IMR-90 (cell line): ENCODE results near the gene TDRD3. TPM values are rescaled to one million over a fixed set of nuclear protein-coding genes. Genes with fewer than 3 reads are reported as not detected.

ENCODE experiments used
- ATAC-seq: fragments of 200-7000 bp; cut with Tn5 transposase; 2 replicates; pipeline ENCODE4 v1.9.1; 2020; ENCODE audit warnings: low read depth, mild to moderate bottlenecking, moderate library complexity
- BruUV-seq: library from RNA; stranded (reverse); fragments of 400-500 nt; replicated peaks from 2 replicates; lab custom pipeline; 2021; lab: Mats Ljungman, UMichigan
- CTCF ChIA-PET: fragments of 300-600 bp; formaldehyde crosslinking; extraction: SDS; loops from one replicate; lab custom pipeline; 2021; ENCODE audit warnings: antibody characterized with exemption; lab: Yijun Ruan, JAX
- POLR2A ChIA-PET: fragments of 300-600 bp; sonication (Branson Sonifier 250); formaldehyde crosslinking; loops from one replicate; lab custom pipeline; 2022; ENCODE audit warnings: antibody characterized with exemption; ENCODE audit not compliant: unreplicated experiment; lab: Charles Lee
- DNase-seq: peaks from one replicate; pipeline ENCODE4 v3.0.0; 2013
- H2AFZ ChIP-seq: replicated peaks from 2 replicates; pipeline ENCODE3; 2013; ENCODE audit warnings: low read length, mild to moderate bottlenecking; ENCODE audit not compliant: poor library complexity
- H2AK5ac ChIP-seq: 2 replicates; pipeline ENCODE4 v1.6.1; 2013; ENCODE audit warnings: low read depth, low read length, inconsistent platforms
- H2AK9ac ChIP-seq: replicated peaks from 2 replicates; pipeline ENCODE3; 2013; ENCODE audit warnings: mild to moderate bottlenecking, low read depth, low read length, moderate library complexity; ENCODE audit not compliant: poor library complexity
- H2BK120ac ChIP-seq: 2 replicates; pipeline ENCODE4 v1.6.1; 2013; ENCODE audit warnings: low read depth, low read length, inconsistent platforms
- H2BK15ac ChIP-seq: 3 replicates; pipeline ENCODE4 v1.6.1; 2013; ENCODE audit warnings: low read depth, low read length, inconsistent platforms
- H2BK20ac ChIP-seq: 2 replicates; pipeline ENCODE4 v1.6.1; 2013; ENCODE audit warnings: low read depth, mild to moderate bottlenecking, inconsistent platforms, low read length, moderate library complexity
- H2BK5ac ChIP-seq: 2 replicates; pipeline ENCODE4 v1.6.1; 2013; ENCODE audit warnings: mild to moderate bottlenecking, low read depth, low read length, inconsistent platforms; ENCODE audit not compliant: poor library complexity, severe bottlenecking
- H3K14ac ChIP-seq: replicated peaks from 2 replicates; pipeline ENCODE4 v1.6.1; 2013; ENCODE audit warnings: low read depth, low read length, inconsistent platforms
- H3K18ac ChIP-seq: 2 replicates; pipeline ENCODE4 v1.6.1; 2013; ENCODE audit warnings: low read depth, low read length, control low read depth
- H3K23ac ChIP-seq: 2 replicates; pipeline ENCODE4 v1.6.1; 2013; ENCODE audit warnings: low read depth, low read length, inconsistent platforms
- H3K27ac ChIP-seq: 2 replicates; pipeline ENCODE4 v1.5.1; 2013; ENCODE audit warnings: mild to moderate bottlenecking, control low read depth, low read length; ENCODE audit not compliant: insufficient read depth
- H3K27me3 ChIP-seq: 2 replicates; pipeline ENCODE4 v1.6.1; 2013; ENCODE audit warnings: low read length; ENCODE audit not compliant: control insufficient read depth, insufficient read depth
- H3K36me3 ChIP-seq: 2 replicates; pipeline ENCODE4 v1.6.1; 2013; ENCODE audit warnings: low read length, mixed read lengths; ENCODE audit not compliant: control insufficient read depth, insufficient read depth
- H3K4ac ChIP-seq: 2 replicates; pipeline ENCODE4 v1.6.1; 2013; ENCODE audit warnings: low read depth, low read length, inconsistent platforms
- H3K4me1 ChIP-seq: 2 replicates; pipeline ENCODE4 v1.6.1; 2013; ENCODE audit warnings: low read length, mixed read lengths; ENCODE audit not compliant: control insufficient read depth, insufficient read depth
- H3K4me2 ChIP-seq: 2 replicates; pipeline ENCODE4 v1.6.1; 2013; ENCODE audit warnings: low read depth, mild to moderate bottlenecking, control low read depth, low read length, moderate library complexity
- H3K4me3 ChIP-seq: 2 replicates; pipeline ENCODE4 v1.5.1; 2013; ENCODE audit warnings: low read depth, mild to moderate bottlenecking, control low read depth, low read length, moderate library complexity; ENCODE audit not compliant: insufficient read depth
- H3K56ac ChIP-seq: 2 replicates; pipeline ENCODE4 v1.6.1; 2013; ENCODE audit warnings: low read length, inconsistent platforms; ENCODE audit not compliant: insufficient read depth; ENCODE audit errors: extremely low read depth
- H3K79me1 ChIP-seq, 2 experiments: 2 replicates each; pipeline ENCODE4 v1.6.1; 2013; ENCODE audit warnings: low read length in 2 of 2, inconsistent platforms in 1 of 2, low read depth in 1 of 2
- H3K9ac ChIP-seq: 2 replicates; pipeline ENCODE4 v1.6.1; 2013; ENCODE audit warnings: low read depth, low read length, control low read depth
- H3K9me1 ChIP-seq: 2 replicates; pipeline ENCODE4 v1.6.1; 2013; ENCODE audit warnings: low read length, inconsistent platforms; ENCODE audit not compliant: insufficient read depth
- H3K9me3 ChIP-seq: 2 replicates; pipeline ENCODE4 v1.6.1; 2013; ENCODE audit warnings: low read length; ENCODE audit not compliant: control insufficient read depth, insufficient read depth
- H4K20me1 ChIP-seq: 2 replicates; pipeline ENCODE4 v1.6.1; 2013; ENCODE audit warnings: low read length, inconsistent platforms; ENCODE audit not compliant: insufficient read depth
- H4K5ac ChIP-seq: 2 replicates; pipeline ENCODE4 v1.6.1; 2013; ENCODE audit warnings: mild to moderate bottlenecking, low read depth, low read length, control low read depth
- H4K8ac ChIP-seq, 2 experiments: 2 replicates each; pipeline ENCODE4 v1.6.1; 2013; ENCODE audit warnings: low read depth in 2 of 2, low read length in 2 of 2, control low read depth in 1 of 2, inconsistent platforms in 1 of 2
- H4K91ac ChIP-seq: 2 replicates; pipeline ENCODE4 v1.6.1; 2013; ENCODE audit warnings: low read depth, low read length, inconsistent platforms; ENCODE audit not compliant: insufficient read depth
- BHLHE40 ChIP-seq: fragments of 150-350 bp; IDR thresholded peaks from 2 replicates; pipeline ENCODE4 v1.6.1; 2016; ENCODE audit warnings: mild to moderate bottlenecking, low read depth, low read length
- CEBPB ChIP-seq: IDR thresholded peaks from 2 replicates; pipeline ENCODE4 v1.6.1; 2012; ENCODE audit warnings: low read depth, low read length, improper control_type of control experiment
- FOS ChIP-seq: fragments of 150-350 bp; IDR thresholded peaks from 2 replicates; pipeline ENCODE4 v1.6.1; 2016; ENCODE audit warnings: low read depth, low read length
- MAFK ChIP-seq: IDR thresholded peaks from 2 replicates; pipeline ENCODE4 v1.6.1; 2012; ENCODE audit warnings: low read depth, low read length, improper control_type of control experiment
- MAZ ChIP-seq: IDR thresholded peaks from 2 replicates; pipeline ENCODE4 v1.6.1; 2012; ENCODE audit warnings: low read depth, mild to moderate bottlenecking, low read length, improper control_type of control experiment, moderate library complexity, borderline replicate concordance
- NFE2L2 ChIP-seq: fragments of 150-350 bp; IDR thresholded peaks from 2 replicates; pipeline ENCODE4 v1.6.1; 2016; ENCODE audit warnings: low read depth, mild to moderate bottlenecking, low read length
- POLR2A ChIP-seq: IDR thresholded peaks from 2 replicates; pipeline ENCODE4 v1.6.1; 2012; ENCODE audit warnings: mild to moderate bottlenecking, low read depth, low read length
- RAD21 ChIP-seq: IDR thresholded peaks from 2 replicates; pipeline ENCODE4 v1.6.1; 2012; ENCODE audit warnings: low read length, improper control_type of control experiment
- RCOR1 ChIP-seq: IDR thresholded peaks from 2 replicates; pipeline ENCODE4 v1.6.1; 2012; ENCODE audit warnings: mild to moderate bottlenecking, low read length, improper control_type of control experiment; ENCODE audit not compliant: insufficient replicate concordance
- RFX5 ChIP-seq: IDR thresholded peaks from 2 replicates; pipeline ENCODE4 v1.8.0; 2012; ENCODE audit warnings: low read depth, mild to moderate bottlenecking, low read length, moderate library complexity
- WGBS, 2 experiments: methylation state at CpG; one replicate each; pipeline versions ENCODE4 v1.1.5 to v1.1.7; 2013; ENCODE audit warnings: missing lambda C conversion rate in 2 of 2; ENCODE audit not compliant: insufficient read length in 1 of 2; ENCODE audit errors: extremely low coverage in 2 of 2; 5-methylcytosine and 5-hydroxymethylcytosine counted together
- dilution Hi-C: fragments of 300-500 bp; cut with HindIII; formaldehyde crosslinking; loops from one replicate; pipeline ENCODE4 v1.14.3; 2018; ENCODE audit warnings: low sequenced_read_pairs; ENCODE audit not compliant: unreplicated experiment
- in situ Hi-C: fragments of 300-500 bp; cut with MboI; formaldehyde crosslinking; loops from 3 replicates; pipeline ENCODE4 v1.14.3; 2019; ENCODE audit warnings: low sequenced_read_pairs, inconsistent platforms, mixed read lengths
- intact Hi-C: fragments of 100-400 bp; cut with micrococcal nuclease; formaldehyde crosslinking; loops from 2 replicates; pipeline ENCODE4 v1.10.0; 2022
- polyA plus RNA-seq, 3 experiments: library from polyadenylated mRNA; depleted of rRNA; stranded (reverse); fragments of >200 nt; gene quantifications; 2 replicates each; pipeline ENCODE4 v1.2.3, GENCODE V29; 2012; ENCODE audit warnings: low replicate concordance in 1 of 3
- total RNA-seq: library from RNA; depleted of rRNA; stranded (reverse); fragments of >200 nt; gene quantifications from 2 replicates; pipeline ENCODE4 v1.2.3, GENCODE V29; 2012
- TF ChIP-seq, protein P1 (sequence below): fragments of 150-350 bp; IDR thresholded peaks from 2 replicates; pipeline ENCODE4 v1.6.1; 2016; ENCODE audit warnings: low read depth, mild to moderate bottlenecking, low read length, moderate library complexity, borderline replicate concordance
- TF ChIP-seq, protein P2 (sequence below): conservative IDR thresholded peaks from 2 replicates; pipeline ENCODE4 v1.5.1; 2012; ENCODE audit warnings: mild to moderate bottlenecking, low read depth, low read length, improper control_type of control experiment

The TDRD3 gene
- total and polyA plus RNA-seq, 2 of the 4 experiments (the other 2 are of a cell fraction): 3.9 to 12.0 TPM

DNA sequence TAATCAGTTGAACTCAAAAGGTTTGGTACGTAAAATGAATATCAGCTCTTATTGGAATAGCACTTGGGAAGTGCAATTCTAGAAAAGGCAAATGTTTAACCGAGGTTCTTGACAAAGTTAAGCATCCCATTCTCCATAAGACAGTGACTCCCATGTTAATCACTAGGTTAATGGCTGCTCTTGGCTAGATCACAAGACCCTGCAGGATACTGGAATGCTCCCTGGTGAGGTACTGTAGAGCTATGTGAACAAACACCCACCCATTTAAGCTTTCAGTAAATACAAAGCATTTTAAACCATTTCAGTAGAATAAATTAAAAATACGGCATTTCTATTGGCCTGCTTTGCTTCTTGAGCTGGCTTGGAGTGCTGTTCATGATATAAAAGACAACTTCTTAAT is 56.5 kb downstream of the TDRD3 start:
- H2BK15ac ChIP-seq: no peak overlapping the region
- H3K4ac ChIP-seq: no peak overlapping the region
- POLR2A ChIA-PET: no interaction called here
- no peaks in the 10 kb centered on the region for H3K9me1 ChIP-seq
- no peaks in the 10 kb centered on the region for H4K20me1 ChIP-seq
- WGBS, 2 experiments: no CpG with 5 or more reads among the region's 3 CpGs
- no peak overlapping the region for H3K23ac ChIP-seq
- no peak overlapping the region for H4K91ac ChIP-seq
- H3K27ac ChIP-seq: no peak overlapping the region
- no peak overlapping the region for H2BK120ac ChIP-seq
- H3K18ac ChIP-seq: no peak overlapping the region
- no peak overlapping the region for H2BK5ac ChIP-seq
- no peak overlapping the region for H3K4me2 ChIP-seq
- H3K79me1 ChIP-seq: no peaks in the 10 kb centered on the region; a peak in 1 of 4 replicates
- H3K14ac ChIP-seq: no peak overlapping the region
- peak; percentile 58 for DNase-seq
- dilution Hi-C loops (no loop called here), intact Hi-C loops (no loop called here), in situ Hi-C loops (loop anchor here (10.0 to 25.0 kb wide), 2 partner anchors 809 to 961 kb away; partner anchors contain the start of gene PCDH20)
- no peak overlapping the region for H3K4me3 ChIP-seq
- H2AK5ac ChIP-seq: no peak overlapping the region
- ATAC-seq: no peak
- no peak overlapping the region for H4K8ac ChIP-seq
- no peak overlapping the region for H3K56ac ChIP-seq
- no peaks in the 10 kb centered on the region for H3K27me3 ChIP-seq
- H2AK9ac ChIP-seq: no peak overlapping the region
- H3K9me3 ChIP-seq: no peaks in the 10 kb centered on the region
- H3K9ac ChIP-seq: no peak overlapping the region
- BruUV-seq: no TSS peak
- no peaks in the 10 kb centered on the region for H3K36me3 ChIP-seq
- H2BK20ac ChIP-seq: no peak overlapping the region
- H4K5ac ChIP-seq: no peak overlapping the region
- no peaks in the 10 kb centered on the region for H3K4me1 ChIP-seq
- no peak overlapping the region for H2AFZ ChIP-seq
- CTCF ChIA-PET: no interaction called here
- TF ChIP-seq, protein P1, sequence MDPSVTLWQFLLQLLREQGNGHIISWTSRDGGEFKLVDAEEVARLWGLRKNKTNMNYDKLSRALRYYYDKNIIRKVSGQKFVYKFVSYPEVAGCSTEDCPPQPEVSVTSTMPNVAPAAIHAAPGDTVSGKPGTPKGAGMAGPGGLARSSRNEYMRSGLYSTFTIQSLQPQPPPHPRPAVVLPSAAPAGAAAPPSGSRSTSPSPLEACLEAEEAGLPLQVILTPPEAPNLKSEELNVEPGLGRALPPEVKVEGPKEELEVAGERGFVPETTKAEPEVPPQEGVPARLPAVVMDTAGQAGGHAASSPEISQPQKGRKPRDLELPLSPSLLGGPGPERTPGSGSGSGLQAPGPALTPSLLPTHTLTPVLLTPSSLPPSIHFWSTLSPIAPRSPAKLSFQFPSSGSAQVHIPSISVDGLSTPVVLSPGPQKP: no peak
- no peak for TF ChIP-seq FOS
- TF ChIP-seq MAZ: no peak
- TF ChIP-seq RCOR1: no peak
- no peak for TF ChIP-seq RFX5
- no peak for TF ChIP-seq RAD21
- no peak for TF ChIP-seq POLR2A
- no peak for TF ChIP-seq MAFK
- TF ChIP-seq BHLHE40: no peak
- TF ChIP-seq, protein P2, sequence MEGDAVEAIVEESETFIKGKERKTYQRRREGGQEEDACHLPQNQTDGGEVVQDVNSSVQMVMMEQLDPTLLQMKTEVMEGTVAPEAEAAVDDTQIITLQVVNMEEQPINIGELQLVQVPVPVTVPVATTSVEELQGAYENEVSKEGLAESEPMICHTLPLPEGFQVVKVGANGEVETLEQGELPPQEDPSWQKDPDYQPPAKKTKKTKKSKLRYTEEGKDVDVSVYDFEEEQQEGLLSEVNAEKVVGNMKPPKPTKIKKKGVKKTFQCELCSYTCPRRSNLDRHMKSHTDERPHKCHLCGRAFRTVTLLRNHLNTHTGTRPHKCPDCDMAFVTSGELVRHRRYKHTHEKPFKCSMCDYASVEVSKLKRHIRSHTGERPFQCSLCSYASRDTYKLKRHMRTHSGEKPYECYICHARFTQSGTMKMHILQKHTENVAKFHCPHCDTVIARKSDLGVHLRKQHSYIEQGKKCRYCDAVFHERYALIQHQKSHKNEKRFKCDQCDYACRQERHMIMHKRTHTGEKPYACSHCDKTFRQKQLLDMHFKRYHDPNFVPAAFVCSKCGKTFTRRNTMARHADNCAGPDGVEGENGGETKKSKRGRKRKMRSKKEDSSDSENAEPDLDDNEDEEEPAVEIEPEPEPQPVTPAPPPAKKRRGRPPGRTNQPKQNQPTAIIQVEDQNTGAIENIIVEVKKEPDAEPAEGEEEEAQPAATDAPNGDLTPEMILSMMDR: no peak
- no peak for TF ChIP-seq NFE2L2
- no peak for TF ChIP-seq CEBPB
